ENCODE measurements around the gene CREBBP.

The CREBBP gene

DNA sequence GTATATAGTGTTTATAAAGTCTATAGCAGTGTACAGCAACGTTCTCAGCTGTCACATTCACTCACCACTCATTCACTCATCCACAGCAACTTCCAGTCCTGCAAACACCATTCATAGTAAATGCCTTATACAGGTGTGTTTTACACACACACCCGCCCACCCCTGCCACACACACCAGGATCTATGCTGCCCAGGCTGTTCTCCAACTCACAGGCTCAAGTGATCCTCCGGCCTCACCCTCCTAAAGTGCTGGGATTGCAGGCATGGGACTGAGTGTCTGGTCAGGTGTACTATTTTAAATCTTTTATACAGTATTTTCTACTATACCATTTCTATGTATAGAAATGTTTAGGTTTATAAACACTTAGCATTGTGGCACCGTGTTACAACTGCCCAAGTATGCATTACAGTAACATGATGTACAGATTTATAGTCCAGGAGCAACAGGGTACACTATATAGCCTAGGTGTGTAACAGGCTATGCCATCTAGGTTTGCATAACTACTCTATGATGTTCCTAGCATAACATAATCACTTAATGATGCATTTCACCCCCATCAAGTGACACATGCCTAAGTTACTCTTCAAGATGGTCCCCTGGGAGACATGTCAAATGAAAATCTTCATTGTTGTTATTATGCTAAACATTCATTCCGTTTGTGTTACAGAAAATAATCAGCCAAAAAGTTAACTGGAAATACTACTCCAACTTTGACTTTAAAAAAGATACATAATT is 42.5 kb downstream of the CREBBP start:
- in situ Hi-C loops (cut with MboI; ENCODE audit: low sequenced_read_pairs) = no loop called here
- H3K9me3 ChIP-seq = no peaks in the 10 kb centered on the region; the same call in 1 of the 2 replicates
- no peak for DNase-seq (ENCODE audit: low spot score in 2 of 2)
- no peaks in the 10 kb centered on the region for H3K27me3 ChIP-seq (ENCODE audit: low read depth)
- H3K4me3 ChIP-seq = no peak overlapping the region
- H3K4me1 ChIP-seq = peaks cover 17% of the 10 kb centered on the region
- H3K36me3 ChIP-seq (replicated peaks) = peaks cover 4% of the 10 kb centered on the region

DNA sequence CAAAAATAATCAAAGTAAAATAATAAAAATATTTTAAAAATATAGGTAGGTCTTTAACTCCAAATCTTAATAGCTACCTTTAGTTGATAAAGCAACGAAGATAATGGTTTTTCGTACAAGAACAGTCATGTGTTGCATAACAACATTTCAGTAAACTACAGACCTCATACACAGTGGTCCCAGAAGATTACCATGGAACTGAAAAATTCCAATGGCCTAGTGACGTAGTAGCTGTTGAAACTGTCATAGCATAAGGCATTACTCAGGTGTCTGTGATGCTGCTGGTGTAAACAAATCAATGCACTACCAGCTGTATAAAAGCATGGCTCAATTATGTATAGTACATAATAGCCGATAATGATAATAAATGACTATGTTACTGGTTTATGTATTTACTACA is 43.9 kb downstream of the CREBBP start:
- peaks cover 10% of the 10 kb centered on the region for H3K4me1 ChIP-seq
- H3K4me3 ChIP-seq = no peak overlapping the region
- H3K9me3 ChIP-seq = peaks cover 3% of the 10 kb centered on the region
- no peak for DNase-seq (ENCODE audit: low spot score in 2 of 2)
- no peaks in the 10 kb centered on the region for H3K27me3 ChIP-seq (ENCODE audit: low read depth)
- in situ Hi-C loops (cut with MboI; ENCODE audit: low sequenced_read_pairs) = no loop called here
- peaks cover 4% of the 10 kb centered on the region for H3K36me3 ChIP-seq (replicated peaks)

DNA sequence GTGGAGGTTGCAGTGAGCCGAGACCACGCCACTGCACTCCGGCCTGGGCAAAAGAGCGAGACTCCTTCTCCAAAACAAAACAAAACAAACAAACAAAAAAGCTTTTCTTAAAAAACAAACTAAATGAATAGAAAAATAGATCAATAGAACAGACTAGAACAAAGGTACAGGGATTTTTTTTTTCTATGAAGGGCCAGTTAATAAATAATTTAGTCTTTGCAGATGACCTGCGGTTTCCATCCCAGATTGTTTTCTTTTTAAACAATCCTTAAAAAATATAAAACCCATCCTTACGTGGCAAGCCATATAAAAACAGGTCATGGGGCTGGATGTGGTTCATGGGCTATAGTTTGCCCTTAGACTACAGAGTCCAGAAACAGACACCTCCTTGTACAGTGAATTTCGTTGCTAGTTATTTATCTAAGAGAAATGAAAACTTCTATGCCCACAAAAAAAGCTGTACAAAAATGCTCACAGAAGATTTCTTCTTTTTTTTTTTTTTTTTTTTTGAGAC is 45.4 kb downstream of the CREBBP start:
- H3K4me3 ChIP-seq = no peak overlapping the region
- no peak for DNase-seq (ENCODE audit: low spot score in 2 of 2)
- peaks cover 3% of the 10 kb centered on the region for H3K9me3 ChIP-seq
- no peaks in the 10 kb centered on the region for H3K27me3 ChIP-seq (ENCODE audit: low read depth)
- H3K4me1 ChIP-seq = peaks cover 10% of the 10 kb centered on the region
- in situ Hi-C loops (cut with MboI; ENCODE audit: low sequenced_read_pairs) = no loop called here
- peaks cover 4% of the 10 kb centered on the region for H3K36me3 ChIP-seq (replicated peaks)

DNA sequence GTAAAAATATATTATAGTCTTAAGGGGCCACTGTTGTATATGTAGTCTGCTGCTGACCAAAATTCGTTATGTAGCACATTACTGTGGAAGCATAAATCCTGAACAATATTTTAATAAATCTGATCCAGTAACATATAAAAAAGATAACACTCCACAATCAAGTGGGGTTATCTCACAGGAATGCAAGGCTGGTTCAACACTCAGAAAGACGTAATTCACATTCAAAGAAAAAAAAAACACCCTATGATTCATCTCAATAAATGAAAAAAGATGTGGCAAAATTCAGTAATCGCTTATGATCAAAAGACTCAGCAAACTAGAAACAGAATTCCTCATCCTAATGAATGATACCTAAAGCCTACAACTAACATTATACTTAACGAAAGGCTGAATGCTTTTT is 47.8 kb downstream of the CREBBP start:
- Histone ChIP-seq H3K36me3 (replicated peaks) (no peaks in the 10 kb centered on the region; the same call in 1 of the 2 replicates), H3K27me3 (ENCODE audit: low read depth) (no peaks in the 10 kb centered on the region), H3K4me1 (no peaks in the 10 kb centered on the region), H3K9me3 (peaks cover 3% of the 10 kb centered on the region), H3K4me3 (no peak overlapping the region)
- in situ Hi-C loops (cut with MboI; ENCODE audit: low sequenced_read_pairs) = no loop called here
- DNase-seq (ENCODE audit: low spot score in 2 of 2) = no peak

DNA sequence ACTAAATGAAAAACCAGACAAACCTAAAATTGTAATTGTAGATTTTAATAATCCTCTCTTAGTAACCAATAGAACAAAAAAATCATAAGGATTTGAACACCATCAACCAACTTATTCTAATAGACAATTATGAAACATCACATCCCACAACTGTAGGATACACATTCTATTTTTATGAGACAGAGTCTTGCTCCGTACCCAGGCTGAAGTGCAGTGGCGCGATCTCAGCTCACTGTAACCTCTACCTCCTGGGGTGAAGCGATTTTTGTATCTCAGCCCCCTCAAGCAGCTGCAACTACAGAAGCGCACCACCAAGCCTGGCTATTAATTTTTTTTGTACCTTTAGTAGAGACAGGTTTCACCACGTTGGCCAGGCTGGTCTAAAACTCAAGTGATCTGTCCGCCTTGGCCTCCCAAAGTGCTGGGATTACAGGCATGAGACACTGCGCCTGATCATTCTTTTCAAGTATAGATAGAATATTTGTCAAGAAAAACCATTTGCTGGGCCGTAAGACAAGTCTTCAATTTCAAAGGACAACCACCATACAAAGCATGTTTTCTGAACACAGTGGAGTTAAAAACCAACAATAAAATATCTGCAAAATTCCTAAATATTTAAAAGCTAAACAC is 49.8 kb downstream of the CREBBP start:
- no peaks in the 10 kb centered on the region; the same call in 1 of the 2 replicates for H3K36me3 ChIP-seq (replicated peaks)
- H3K27me3 ChIP-seq (ENCODE audit: low read depth) = no peaks in the 10 kb centered on the region
- peaks cover 3% of the 10 kb centered on the region for H3K9me3 ChIP-seq
- H3K4me1 ChIP-seq = no peaks in the 10 kb centered on the region
- in situ Hi-C loops (cut with MboI; ENCODE audit: low sequenced_read_pairs) = no loop called here
- DNase-seq (ENCODE audit: low spot score in 2 of 2) = no peak
- H3K4me3 ChIP-seq = no peak overlapping the region

DNA sequence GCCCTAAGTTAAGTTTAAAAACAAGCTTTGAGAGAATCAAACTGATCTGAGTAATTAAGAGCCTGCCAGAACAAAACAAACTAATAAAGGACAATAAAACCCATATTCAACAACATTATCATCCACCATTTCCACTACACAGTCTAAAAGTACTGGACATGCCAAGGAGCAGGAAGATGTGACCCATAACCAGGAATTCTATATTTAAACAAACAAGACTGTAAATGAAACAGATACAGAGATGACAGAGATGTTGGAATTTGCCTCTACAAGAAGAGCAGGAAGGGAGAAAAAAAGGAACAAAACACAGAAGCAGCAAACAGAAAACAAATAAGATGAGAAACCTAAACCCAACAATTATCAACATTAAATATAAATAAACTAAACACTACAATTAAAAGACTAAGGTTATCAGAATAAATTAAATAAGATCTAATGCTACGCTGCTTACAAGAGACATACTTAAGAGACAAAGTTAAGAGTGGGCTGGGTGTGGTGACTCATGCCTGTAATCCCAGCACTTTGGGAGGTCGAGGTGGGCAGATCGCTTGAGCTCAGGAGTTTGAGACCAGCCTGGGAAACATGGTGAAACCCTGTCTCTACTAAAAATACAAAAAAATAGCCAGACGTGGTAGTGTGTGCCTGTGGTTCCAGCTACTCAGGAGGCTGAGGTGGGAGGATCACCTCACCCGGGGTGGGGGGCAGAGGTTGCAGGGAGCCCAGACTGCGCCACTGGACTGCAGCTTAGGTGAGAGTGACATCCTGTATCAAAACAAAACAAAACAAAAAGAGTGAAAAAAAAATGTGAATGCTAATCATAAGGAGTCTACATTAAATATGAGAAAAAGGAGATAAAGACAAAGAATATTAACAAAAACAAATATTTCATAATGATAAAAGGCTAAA is 50.6 kb downstream of the CREBBP start:
- Histone ChIP-seq H3K36me3 (replicated peaks) (no peaks in the 10 kb centered on the region; the same call in 1 of the 2 replicates), H3K9me3 (peaks cover 3% of the 10 kb centered on the region), H3K4me1 (no peaks in the 10 kb centered on the region; the same call in 1 of the 2 replicates), H3K4me3 (no peak overlapping the region), H3K27me3 (ENCODE audit: low read depth) (no peaks in the 10 kb centered on the region)
- in situ Hi-C loops (cut with MboI; ENCODE audit: low sequenced_read_pairs) = no loop called here
- DNase-seq (ENCODE audit: low spot score in 2 of 2) = no peak

DNA sequence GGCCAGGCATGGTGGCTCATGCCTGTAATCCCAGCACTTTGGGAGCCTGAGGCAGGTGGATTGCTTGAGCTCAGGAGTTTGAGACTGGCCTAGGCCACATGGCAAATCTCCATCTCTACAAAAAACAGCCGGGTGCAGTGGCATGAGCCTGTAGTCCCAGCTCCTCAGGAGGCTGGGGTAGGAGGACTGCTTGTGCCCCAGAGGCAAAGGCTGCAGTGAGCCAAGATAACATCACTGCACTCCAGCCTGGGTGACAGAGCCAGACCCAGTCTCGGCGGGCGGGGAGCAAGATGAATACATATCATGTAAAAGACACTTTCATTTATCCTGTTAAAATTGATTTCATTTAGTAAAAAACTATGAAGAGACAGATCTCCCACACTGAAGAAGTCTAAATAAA is 54.6 kb downstream of the CREBBP start:
- H3K36me3 ChIP-seq (replicated peaks) = 0 out of 2 replicates have a peak, but pooled peaks cover 4% of the 10 kb centered on the region
- no peaks in the 10 kb centered on the region for H3K27me3 ChIP-seq (ENCODE audit: low read depth)
- no peaks in the 10 kb centered on the region for H3K9me3 ChIP-seq
- H3K4me1 ChIP-seq = peaks cover 13% of the 10 kb centered on the region
- no peak for DNase-seq (ENCODE audit: low spot score in 2 of 2)
- no peak overlapping the region for H3K4me3 ChIP-seq
- in situ Hi-C loops (cut with MboI; ENCODE audit: low sequenced_read_pairs) = no loop called here

DNA sequence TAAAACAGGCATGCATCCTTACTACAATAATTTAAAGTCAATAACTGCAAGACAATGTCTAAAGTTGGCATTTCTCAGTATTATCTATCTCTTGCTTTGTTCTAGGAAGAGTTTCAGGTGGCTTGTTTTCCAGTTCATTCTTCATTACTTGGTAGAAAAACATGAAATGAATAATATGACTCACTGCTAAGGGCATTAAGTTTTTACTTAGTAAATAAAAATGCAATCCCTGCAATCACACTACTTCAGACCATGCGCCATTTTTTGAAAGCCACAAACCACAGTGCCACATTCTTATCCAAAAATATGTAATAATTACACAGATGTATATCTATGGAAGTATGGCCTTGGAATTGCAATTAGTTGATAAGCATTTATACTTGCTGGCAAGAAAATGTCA is 55.4 kb downstream of the CREBBP start:
- in situ Hi-C loops (cut with MboI; ENCODE audit: low sequenced_read_pairs) = no loop called here
- Histone ChIP-seq H3K27me3 (ENCODE audit: low read depth) (no peaks in the 10 kb centered on the region), H3K36me3 (replicated peaks) (0 out of 2 replicates have a peak, but pooled peaks cover 4% of the 10 kb centered on the region), H3K4me3 (no peak overlapping the region), H3K4me1 (peaks cover 16% of the 10 kb centered on the region), H3K9me3 (no peaks in the 10 kb centered on the region)
- no peak for DNase-seq (ENCODE audit: low spot score in 2 of 2)

DNA sequence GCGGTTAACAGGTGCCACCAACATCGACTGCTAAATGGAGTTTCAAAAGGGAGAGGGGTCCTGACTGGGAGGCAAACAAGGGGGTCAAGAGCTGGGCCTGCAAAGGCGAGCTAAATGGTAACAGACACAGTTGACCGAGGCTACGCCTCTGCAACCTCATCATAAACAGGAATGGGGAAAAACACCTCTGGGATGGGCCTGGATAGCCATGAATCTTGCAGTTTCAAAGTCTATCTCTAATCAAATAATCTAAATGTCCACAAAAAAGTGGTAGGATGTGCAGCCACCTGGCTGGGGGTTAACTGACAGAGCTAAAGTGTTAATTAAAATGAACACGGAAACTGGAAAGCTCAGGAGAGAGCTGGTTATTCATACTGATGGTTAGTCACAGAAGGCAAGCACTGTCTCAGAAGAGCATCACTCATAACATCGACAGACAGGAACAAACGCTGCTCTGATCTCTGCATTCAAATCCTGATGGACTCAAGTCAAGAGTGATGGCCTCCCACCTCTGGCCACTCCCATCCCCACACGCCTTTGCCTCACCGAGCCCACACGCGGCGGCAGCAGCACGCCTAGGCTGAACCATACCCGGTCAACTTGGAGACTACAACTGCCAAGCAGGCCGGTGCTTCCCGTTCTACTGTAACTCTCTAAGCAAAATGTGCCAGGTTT is 56.3 kb downstream of the CREBBP start:
- 0 out of 2 replicates have a peak, but pooled peaks cover 4% of the 10 kb centered on the region for H3K36me3 ChIP-seq (replicated peaks)
- H3K4me1 ChIP-seq = peaks cover 19% of the 10 kb centered on the region
- no peak for DNase-seq (ENCODE audit: low spot score in 2 of 2)
- in situ Hi-C loops (cut with MboI; ENCODE audit: low sequenced_read_pairs) = no loop called here
- no peaks in the 10 kb centered on the region for H3K9me3 ChIP-seq
- no peak overlapping the region for H3K4me3 ChIP-seq
- no peaks in the 10 kb centered on the region for H3K27me3 ChIP-seq (ENCODE audit: low read depth)

DNA sequence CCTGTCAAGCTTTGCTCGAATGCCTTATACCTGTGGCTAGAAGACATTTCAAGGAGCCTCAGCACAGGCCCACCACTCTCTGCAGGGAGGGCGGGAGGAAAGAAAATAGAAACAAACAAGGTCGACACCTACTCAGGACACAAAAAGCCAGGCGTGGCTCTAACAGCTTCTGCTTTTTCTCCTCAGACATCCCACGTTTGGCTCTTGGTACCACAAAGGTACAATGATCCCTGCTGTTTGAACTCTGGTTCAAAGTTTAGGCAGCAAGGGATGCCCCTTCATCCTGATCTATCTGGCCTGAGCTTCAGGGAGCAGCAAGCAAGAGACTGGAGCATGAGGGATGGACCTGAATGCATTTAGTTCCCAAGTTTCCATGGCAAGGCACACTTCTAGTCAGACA is 57.1 kb downstream of the CREBBP start:
- H3K36me3 ChIP-seq (replicated peaks) = 0 out of 2 replicates have a peak, but pooled peaks cover 4% of the 10 kb centered on the region
- H3K4me3 ChIP-seq = no peak overlapping the region
- DNase-seq (ENCODE audit: low spot score in 2 of 2) = no peak
- in situ Hi-C loops (cut with MboI; ENCODE audit: low sequenced_read_pairs) = no loop called here
- no peaks in the 10 kb centered on the region for H3K9me3 ChIP-seq
- H3K4me1 ChIP-seq = peaks cover 19% of the 10 kb centered on the region
- no peaks in the 10 kb centered on the region for H3K27me3 ChIP-seq (ENCODE audit: low read depth)

DNA sequence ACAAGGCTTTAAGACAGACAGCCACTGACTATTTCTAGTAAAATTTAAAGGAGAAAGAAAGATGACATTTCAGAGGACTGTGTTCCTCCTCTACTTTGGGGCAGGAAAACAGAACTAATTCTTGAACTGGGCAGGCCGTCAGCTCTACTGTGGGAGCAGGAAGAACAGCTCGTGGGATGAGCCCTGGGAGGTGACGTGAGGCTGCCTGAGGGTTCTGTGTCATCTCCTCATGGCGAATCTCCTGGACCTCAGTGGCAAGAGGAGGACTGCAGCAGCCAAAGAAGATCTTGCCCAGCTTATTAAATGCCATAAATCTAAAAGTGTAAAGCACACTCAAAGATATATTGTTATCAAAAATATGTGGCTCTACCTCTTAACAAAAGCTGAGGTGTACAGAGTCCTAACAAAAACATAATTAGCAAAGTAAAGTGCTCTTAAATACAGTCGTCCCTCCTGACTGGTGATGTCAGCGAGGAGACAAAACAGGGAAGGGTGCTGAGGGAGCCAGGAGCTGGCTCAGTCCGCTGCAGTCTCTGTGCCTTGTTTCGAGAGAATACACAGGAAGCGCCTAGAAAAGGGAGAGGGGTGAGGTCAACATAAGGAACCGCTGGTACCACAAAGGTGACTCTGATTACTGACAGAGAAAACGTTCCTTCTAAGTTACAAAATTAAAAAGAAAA is 58.0 kb downstream of the CREBBP start:
- no peak for DNase-seq (ENCODE audit: low spot score in 2 of 2)
- in situ Hi-C loops (cut with MboI; ENCODE audit: low sequenced_read_pairs) = no loop called here
- Histone ChIP-seq H3K27me3 (ENCODE audit: low read depth) (no peaks in the 10 kb centered on the region), H3K9me3 (no peaks in the 10 kb centered on the region), H3K4me1 (peaks cover 19% of the 10 kb centered on the region), H3K36me3 (replicated peaks) (0 out of 2 replicates have a peak, but pooled peaks cover 4% of the 10 kb centered on the region), H3K4me3 (no peak overlapping the region)

DNA sequence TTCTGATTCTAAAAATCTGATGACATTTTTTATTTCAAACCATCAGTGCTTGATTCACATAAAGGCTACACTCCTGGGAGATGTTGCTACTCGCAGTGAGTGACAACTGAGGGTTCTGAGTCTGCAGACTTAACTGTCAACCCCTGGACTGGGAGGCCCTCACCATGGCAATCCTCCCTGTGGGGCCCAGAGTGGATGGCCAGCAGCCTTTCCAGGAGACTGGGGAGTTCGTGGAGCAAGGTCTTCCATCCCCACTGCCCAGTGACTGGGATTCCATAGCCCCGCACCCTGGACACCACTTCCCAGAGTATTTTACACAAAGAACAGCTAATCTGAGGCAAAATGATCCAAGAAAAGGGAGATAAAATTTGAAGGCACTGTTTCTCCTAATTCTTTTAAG is 59.3 kb downstream of the CREBBP start:
- no peak for DNase-seq (ENCODE audit: low spot score in 2 of 2)
- Histone ChIP-seq H3K9me3 (no peaks in the 10 kb centered on the region), H3K4me1 (peaks cover 19% of the 10 kb centered on the region), H3K4me3 (no peak overlapping the region), H3K27me3 (ENCODE audit: low read depth) (no peaks in the 10 kb centered on the region), H3K36me3 (replicated peaks) (0 out of 2 replicates have a peak, but pooled peaks cover 4% of the 10 kb centered on the region)
- in situ Hi-C loops (cut with MboI; ENCODE audit: low sequenced_read_pairs) = no loop called here
